Islet precursor cell (in vitro differentiated cells): ENCODE data around the gene OAS2.

Source experiments
- DNase-seq: peaks from one replicate; pipeline ENCODE4 v3.0.0-alpha.2; 2018

The OAS2 gene, protein sequence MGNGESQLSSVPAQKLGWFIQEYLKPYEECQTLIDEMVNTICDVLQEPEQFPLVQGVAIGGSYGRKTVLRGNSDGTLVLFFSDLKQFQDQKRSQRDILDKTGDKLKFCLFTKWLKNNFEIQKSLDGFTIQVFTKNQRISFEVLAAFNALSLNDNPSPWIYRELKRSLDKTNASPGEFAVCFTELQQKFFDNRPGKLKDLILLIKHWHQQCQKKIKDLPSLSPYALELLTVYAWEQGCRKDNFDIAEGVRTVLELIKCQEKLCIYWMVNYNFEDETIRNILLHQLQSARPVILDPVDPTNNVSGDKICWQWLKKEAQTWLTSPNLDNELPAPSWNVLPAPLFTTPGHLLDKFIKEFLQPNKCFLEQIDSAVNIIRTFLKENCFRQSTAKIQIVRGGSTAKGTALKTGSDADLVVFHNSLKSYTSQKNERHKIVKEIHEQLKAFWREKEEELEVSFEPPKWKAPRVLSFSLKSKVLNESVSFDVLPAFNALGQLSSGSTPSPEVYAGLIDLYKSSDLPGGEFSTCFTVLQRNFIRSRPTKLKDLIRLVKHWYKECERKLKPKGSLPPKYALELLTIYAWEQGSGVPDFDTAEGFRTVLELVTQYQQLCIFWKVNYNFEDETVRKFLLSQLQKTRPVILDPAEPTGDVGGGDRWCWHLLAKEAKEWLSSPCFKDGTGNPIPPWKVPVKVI

DNA sequence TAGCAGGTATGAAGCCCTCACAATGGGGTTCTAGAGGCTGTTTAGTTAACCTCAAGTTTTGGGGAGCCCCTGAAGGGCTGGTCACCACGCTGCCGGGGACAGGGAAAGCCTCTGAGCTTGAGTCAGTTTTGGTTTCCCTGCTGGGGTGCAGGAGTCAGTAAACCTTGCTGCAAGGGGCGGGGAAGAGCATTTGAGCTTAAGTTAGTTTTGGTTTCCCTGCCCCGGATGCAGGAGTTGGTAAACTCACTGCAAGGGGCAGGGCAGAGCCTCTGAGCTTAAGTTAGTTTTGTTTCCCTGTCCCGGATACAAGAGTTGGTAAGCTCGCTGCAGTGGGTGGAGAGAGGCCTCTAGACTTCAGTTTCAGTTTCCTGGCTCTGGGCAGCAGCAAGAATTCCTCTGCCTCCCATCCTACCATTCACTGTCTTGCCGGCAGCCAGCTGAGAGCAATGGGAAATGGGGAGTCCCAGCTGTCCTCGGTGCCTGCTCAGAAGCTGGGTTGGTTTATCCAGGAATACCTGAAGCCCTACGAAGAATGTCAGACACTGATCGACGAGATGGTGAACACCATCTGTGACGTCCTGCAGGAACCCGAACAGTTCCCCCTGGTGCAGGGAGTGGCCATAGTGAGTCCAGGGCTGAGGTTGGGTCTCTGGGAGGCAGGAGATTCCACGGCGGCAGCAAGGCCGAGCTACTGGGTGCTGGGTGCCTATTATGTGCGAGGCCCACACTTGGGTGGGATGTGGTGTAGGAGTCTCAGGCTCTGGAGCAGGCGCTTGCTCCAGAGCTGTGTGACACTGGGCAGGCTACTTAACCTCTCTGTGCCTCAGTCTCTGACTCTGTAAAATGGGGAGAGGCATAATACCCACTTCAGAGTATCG, at the start of gene OAS2:
Gene OAS2, plus strand, starts transcription at position 357 of the 878 bp plus-strand sequence. Its CDS starts 90 bp downstream, at position 447.
- DNase-seq: peak; percentile 56

DNA sequence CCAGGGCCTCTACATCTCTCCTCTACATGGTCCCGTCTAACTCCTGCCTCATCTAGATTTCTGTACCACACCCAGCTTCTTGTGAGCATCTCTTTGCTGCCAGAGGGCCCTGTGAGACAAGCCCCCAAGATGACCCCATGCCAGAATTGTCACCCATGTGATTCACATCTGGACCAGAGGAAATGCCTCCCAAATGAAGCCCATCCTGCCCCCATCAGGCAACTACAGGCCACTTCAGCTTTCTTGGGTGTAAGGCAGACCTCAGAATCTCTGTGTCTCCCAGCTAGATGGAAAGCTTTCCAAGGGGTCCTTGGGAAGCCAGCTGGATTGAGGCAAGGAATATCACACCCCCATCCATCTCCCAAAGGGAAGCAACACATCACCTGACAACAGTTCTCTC, 49.3 kb upstream of the OAS2 start:
- no peak for DNase-seq

DNA sequence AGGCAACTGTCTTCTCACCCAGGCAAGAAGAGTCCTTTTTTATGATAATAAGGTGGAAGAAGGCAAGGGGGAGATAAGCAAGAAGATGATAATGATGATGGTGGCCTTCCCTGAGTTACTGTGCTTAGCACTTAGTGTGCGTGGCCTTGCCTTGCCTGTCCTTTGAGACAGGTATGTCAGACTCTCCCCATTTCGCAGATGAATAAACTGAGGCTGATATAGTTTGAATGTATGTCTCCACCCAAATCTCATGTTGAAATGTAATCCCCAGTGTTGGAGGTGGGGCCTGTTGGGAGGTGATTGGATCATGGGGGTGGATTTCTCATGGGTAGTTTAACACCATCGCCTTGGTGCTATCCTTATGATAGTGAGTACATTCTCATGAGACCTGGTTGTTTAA, 48.6 kb upstream of the OAS2 start:
- DNase-seq: no peak

DNA sequence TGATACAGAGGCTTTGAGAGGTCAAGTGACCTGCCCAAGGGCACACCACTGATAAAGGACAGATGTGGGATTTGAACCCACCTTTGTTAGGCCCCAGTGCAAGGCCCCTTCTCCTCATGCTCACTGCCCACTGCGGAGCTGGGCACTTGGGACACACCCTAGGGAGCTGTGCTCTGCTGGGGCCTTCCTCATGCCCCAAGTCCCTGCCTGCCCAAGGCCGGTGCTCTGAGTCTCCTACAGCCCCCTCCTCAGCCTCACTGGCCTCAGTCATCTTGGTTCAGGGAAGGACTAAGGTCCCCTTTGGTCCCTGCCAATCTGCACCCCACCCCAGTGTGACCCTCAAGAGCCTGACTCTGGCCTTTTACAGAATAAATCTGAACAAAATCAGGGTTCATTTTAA, 48.0 kb upstream of the OAS2 start:
- no peak for DNase-seq

DNA sequence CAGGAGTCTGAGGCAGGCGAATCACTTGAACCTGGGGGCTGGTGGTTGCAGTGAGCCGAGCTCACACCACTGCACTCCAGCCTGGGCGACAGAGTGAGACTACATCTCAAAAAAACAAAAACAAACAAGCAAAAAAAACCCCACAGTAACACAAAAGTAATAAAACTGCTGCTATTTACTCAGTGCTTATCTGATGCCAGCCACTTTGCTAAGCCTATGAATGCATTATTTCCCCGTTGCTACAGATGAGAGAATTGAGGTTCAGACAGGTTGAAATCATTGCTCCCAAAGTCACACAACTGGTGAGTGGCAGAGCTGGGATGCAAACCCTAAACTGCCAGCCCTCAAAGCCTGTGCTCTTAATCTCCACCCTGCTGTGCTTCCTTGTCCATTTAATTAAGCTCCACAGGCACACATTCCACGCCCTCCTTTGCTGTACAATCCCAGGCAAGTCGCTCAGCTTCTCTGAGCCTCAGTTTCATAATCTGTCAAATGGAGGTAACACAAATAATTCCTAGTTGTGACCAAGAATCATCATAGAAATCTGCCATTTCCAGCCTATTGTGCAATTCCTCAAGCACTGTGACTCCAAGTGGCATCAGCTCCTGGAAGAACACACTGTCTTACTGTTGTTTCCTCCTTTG, 45.7 kb upstream of the OAS2 start:
- DNase-seq: no peak

DNA sequence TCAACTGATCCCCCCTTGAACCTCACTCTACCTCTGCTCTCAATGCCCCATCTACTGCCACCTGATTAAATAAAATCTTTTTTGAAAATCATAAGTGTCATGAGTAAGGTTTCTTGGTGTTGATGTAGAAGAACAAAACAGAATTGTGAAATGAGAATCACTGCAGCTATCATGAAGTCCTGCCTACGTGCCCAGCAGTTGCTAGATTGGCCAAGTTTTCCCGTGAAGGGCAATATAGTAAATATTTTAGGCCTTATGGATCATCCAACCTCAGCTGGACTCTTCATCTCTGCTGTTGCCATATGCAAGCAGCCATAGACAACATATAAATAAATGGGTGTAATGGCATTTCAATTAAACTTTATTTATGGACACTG, 45.2 kb upstream of the OAS2 start:
- DNase-seq: no peak

DNA sequence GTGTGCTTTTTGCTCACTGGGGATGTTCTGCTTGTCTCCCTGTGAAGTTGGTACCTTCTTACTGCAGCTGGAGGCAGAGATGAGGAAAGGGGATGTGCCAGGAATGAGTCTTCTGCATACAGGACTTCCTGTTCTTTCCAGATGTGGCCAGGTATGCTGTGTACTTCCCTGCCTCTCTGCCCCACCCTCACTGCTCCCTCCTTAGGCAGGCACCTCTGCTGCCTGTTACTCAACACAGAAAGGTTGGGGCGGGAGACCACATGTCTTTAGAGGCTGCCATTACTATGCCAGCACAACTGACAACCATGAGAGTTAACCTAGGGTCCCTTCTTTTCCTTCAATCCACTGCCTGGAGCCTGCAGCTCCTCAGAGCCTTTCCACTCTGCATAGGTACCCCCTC, 42.1 kb upstream of the OAS2 start:
- no peak for DNase-seq

DNA sequence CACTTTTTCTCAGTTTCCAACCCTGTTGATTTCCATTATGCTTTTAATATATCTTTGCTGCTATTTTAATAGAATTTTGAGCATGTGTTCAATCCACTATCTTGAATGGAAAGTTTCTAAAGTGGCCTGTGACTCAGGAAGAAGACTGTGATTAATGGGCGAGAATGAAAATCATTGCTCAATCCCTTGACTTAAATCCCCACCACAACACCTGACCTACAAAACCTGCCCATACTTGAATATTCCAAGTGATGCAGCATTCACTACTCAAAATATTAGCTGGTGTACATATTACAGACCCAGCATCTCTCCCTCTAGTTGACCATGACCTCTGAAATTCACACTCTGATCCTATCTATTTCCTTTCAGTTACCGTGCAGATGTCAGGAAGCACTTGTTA, 41.4 kb upstream of the OAS2 start:
- no peak for DNase-seq

DNA sequence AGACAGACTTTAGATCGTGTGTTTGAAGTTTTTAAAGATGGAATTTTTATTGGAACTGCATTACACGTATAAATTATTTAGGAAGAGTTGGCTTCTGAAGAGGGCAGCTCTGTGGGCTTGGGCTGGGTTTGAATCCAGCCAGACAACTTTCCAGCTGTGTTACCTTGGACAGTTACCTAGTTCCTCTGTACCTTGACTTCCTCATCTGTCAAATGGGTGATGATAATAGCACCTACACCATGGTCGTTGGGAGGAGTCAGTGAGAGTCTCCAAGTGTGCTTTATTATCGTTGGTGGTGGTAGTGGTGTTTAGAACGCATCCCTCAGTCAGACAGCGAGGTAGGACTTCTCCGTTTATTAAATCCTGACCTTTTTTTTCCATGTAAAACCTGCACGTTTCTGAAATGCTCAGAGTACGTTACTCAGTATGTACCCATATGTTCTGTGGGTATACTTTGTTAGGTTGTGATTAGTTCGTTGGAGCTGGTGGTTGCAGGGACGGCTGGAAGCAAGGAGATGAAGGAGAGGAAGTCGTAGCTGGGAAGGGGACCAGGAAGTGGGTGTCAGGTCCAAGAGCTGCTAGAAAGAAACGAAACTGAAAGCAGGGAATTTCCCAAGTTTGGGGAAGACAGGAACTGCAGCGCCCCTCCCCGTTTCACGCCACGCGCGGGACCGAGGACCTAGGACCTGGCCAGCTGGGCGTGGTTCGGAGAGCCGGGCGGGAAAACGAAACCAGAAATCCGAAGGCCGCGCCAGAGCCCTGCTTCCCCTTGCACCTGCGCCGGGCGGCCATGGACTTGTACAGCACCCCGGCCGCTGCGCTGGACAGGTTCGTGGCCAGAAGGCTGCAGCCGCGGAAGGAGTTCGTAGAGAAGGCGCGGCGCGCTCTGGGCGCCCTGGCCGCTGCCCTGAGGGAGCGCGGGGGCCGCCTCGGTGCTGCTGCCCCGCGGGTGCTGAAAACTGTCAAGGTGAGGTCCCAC, 40.3 kb upstream of the OAS2 start, which contains the start of gene OAS3:
Gene OAS3, plus strand, starts transcription at position 734 of the 979 bp plus-strand sequence. Its CDS starts 57 bp downstream, at position 791.
- DNase-seq: peak; percentile 72

DNA sequence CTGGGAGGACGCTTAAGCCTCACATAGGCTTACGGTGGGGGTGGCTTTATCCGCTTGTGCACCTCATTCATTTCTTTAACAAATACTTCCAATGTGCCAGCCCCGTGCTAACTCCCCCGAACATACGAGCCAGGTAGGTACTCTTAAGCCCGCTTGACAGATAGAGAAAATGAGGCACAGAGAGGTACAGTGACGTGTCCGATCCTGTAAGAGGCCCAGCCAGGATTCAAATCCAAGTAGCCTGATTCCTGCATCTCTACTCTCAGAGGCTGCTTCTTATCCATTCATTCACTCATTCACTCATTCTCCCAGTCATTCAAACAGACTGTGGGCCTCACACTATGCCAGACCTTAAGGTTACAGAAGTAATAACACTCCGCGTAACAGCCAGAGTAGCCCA, 39.6 kb upstream of the OAS2 start:
- no peak for DNase-seq

DNA sequence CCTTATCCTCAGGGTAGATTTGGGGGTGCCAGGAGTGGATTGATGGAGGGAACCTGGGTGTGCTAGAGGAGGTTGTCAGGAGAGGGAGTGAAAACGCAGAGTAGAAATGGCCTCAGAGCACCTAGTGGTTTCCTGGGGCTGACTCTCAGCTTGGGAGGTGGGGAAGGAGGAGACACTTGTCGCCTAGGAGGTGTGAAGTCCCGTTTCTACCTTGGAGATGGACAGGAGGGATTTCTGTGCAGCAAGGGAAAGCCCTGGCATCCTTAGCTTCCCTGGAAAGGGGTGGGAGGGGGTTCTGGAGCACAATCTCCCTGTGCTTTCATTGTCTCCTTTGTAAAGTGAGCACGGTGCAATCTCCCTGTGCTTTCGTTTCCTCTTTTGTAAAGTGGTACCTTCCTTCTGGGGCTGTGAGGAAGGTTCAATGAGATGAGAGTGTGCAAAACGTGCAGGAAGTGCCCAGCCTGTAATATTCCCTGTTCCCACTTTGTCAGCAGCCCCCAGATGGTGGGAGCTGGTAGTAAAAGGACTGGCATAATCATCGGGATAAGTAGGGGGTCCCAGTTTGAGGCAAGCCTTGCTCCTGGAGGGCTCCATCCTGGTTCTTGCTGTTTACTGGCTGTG, 38.4 kb upstream of the OAS2 start:
- DNase-seq: no peak

DNA sequence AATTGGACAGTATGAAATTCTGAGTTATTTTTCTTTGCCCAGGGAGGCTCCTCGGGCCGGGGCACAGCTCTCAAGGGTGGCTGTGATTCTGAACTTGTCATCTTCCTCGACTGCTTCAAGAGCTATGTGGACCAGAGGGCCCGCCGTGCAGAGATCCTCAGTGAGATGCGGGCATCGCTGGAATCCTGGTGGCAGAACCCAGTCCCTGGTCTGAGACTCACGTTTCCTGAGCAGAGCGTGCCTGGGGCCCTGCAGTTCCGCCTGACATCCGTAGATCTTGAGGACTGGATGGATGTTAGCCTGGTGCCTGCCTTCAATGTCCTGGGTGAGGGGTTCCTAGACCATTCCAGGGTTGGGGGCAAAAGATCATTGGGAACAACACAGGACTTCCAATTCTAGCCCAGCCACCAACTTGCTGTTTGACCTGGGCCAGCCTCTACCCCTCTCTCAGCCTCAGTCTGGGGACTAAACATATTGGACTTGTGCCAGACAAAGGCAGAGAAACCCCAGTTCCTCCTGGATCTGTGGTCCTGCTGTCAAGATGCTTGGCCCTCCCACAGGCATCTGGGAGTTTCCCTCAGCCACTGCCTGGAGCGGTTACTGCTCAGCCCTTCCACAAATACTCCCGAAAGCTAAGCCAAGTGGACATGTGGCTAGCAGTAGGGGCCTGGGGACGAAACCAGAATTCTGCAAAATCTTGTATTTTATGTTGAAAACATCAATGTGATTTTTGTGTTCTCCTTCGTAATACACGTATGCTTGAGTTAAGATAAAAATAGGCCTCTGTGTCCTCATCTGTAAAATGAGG, 36.6 kb upstream of the OAS2 start:
- DNase-seq: no peak

DNA sequence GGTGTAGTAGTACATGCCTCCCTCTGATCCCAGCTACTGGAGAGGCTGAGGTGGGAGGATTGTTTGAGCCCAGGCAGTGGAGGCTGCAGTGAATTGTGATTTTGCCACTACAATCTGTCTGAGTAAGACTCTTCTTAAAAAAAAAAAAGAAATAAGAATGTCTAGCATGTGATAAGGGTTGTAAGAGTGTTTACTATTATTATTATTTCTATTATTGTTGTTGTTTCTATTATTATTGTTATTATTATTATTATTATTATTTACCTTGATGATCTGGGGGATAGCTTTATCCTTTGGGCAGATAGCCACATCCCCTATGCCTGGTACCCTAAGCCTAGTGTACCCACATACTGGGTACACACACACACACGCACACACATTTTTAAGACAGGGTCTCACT, 35.7 kb upstream of the OAS2 start:
- DNase-seq: no peak

DNA sequence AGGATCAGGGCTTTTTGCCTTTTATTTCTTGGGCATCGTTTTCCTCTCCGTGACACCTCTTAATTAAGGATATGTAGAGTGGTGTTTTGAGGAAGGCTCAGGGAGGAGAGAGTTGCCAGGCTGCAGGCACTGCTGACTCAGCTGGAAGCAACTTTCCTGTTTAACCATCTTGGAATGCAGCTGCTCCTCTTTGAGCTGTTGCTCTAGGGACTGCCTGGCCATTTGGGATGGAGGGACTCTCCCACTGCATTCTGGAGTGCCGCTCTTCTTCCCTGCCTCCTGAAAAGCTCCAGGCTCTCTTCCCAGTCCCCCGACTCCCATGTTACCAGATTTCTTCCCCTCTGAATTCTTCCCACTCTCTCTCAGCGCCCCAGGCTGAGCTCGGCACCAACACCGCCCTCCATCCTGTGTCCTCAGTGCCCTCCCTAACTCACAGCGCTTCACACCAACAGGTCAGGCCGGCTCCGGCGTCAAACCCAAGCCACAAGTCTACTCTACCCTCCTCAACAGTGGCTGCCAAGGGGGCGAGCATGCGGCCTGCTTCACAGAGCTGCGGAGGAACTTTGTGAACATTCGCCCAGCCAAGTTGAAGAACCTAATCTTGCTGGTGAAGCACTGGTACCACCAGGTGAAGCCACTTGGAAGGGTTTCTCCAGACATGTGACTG, 34.2 kb upstream of the OAS2 start:
- DNase-seq: peak; percentile 60

DNA sequence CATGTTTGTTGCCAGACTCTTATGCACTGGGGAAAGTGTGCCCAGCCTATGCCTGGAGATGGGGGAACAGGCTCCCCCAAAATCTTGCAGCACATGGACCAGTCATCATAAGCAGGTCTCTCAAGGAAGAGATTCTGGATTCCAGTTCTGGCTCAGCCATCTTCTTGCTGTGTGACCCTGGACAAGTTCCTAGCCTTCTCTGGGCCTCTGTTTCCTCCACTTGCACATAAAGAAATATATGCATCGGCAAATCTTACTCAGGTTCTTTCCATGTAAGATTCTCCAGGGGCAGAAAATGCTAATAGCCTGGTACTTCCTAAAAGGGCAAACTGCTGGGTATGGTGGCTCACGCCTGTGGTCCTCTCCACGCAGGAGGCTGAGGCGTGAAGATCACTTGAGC, 32.8 kb upstream of the OAS2 start:
- DNase-seq: no peak

DNA sequence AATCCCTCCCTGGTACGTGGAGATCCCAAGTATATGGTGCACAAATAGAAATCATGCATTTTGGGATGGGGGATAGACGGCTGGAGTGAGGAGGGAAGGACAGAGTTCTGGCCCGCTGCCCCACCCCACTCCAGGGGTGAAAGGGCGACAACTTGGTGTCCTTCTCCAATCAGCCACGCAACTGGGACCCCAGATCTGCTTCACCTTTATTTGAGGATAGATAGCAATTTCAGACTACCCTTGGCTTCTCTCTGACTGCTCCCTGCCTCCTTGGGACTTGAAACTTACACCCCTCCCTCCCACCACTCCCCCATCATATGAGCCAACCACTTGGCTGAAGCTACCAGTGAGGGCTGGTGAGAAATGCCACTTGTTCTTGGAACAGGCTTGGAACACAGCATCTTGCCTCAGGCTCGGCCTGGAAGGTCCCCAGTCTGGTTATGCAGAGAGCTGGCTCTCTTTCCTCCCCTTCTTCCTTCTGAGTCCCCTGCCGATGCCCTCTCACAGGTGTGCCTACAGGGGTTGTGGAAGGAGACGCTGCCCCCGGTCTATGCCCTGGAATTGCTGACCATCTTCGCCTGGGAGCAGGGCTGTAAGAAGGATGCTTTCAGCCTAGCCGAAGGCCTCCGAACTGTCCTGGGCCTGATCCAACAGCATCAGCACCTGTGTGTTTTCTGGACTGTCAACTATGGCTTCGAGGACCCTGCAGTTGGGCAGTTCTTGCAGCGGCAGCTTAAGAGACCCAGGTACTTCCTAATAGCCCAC, 31.9 kb upstream of the OAS2 start:
- DNase-seq: peak; percentile 53

DNA sequence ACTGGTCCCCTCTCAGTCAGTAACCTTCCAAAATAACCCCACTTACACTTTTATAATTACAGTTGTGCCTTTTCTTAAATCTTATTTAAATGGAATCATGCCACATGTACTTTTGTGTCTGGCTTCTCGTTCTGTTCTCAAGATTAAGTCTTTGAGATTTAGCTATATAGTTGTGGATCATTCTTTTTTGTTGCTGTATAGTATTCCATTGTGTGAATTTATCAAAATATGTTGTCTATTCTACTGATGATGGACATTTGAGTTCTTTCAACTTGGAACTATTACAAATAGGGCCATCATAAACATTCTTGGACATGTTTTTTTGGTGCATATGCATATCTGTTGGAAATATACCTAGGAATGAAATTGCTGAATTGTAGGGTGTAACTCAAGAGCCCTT, 31.0 kb upstream of the OAS2 start:
- DNase-seq: no peak

DNA sequence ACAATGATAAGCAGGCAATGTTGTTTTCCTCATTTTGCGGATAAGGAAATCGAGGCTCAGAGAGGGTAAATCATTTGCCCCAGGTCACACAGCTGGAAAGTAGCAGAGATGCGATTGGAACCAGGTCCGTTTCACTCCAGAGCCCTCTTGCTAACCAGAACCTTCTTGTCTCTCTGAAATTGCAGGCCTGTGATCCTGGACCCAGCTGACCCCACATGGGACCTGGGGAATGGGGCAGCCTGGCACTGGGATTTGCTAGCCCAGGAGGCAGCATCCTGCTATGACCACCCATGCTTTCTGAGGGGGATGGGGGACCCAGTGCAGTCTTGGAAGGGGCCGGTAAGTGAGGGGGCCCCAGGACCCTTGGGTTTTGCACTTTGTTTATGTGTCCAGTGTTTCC, 30.6 kb upstream of the OAS2 start:
- DNase-seq: peak; percentile 27

DNA sequence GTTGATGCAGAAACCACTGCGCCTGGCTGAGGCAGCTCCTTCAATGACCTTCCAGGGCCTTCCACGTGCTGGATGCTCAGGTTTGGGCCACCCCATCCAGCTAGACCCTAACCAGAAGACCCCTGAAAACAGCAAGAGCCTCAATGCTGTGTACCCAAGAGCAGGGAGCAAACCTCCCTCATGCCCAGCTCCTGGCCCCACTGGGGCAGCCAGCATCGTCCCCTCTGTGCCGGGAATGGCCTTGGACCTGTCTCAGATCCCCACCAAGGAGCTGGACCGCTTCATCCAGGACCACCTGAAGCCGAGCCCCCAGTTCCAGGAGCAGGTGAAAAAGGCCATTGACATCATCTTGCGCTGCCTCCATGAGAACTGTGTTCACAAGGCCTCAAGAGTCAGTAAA, 29.5 kb upstream of the OAS2 start:
- DNase-seq: peak; percentile 52
